ENCODE data around the gene OR2H1. TPM values are rescaled to one million over a fixed set of nuclear protein-coding genes. Genes with fewer than 3 reads are reported as not detected.

Gene OR2H1
- polyA plus RNA-seq (not detected in 3 replicates), polyA minus RNA-seq (not detected in 3 replicates)
- not detected for polyA plus RNA-seq (2011; ENCODE audit: low read depth)
- polyA plus RNA-seq (2011; cell fraction: cytosol; rRNA removed): not detected in 2 replicates
- polyA plus RNA-seq (2011; cell fraction: nucleus; rRNA removed): not detected in 2 replicates
- polyA plus RNA-seq (2012; ENCODE audit: low replicate concordance): not detected in 2 replicates
- polyA minus RNA-seq (2011; cell fraction: cytosol; rRNA and poly(A)+ RNA removed): not detected
- not detected in 2 replicates for polyA minus RNA-seq (2011; cell fraction: nucleus; rRNA and poly(A)+ RNA removed)

- H3K79me2 ChIP-seq (ENCODE audit: control insufficient read depth, insufficient read depth, low read length): no peaks in the 10 kb centered on the region
- DNase-seq (ENCODE audit: low read depth, low spot score) (no peak), FAIRE-seq (no peak)
- no peaks in the 10 kb centered on the region for H4K20me1 ChIP-seq (ENCODE audit: control insufficient read depth, extremely low read depth, insufficient read depth, low read length)
- dilution Hi-C loops (cut with MboI; ENCODE audit: extremely low pct_ligation_motif_present, low sequenced_read_pairs): no loop called here
- no peak within 1 kb of the TSS for H3K4me2 ChIP-seq (ENCODE audit: control insufficient read depth, extremely low read depth, insufficient read depth, low read depth, low read length)
- no peak for TF ChIP-seq EZH2 (IDR thresholded peaks at IDR 0.05; ENCODE audit: low read length)
- TF ChIP-seq, protein P1, sequence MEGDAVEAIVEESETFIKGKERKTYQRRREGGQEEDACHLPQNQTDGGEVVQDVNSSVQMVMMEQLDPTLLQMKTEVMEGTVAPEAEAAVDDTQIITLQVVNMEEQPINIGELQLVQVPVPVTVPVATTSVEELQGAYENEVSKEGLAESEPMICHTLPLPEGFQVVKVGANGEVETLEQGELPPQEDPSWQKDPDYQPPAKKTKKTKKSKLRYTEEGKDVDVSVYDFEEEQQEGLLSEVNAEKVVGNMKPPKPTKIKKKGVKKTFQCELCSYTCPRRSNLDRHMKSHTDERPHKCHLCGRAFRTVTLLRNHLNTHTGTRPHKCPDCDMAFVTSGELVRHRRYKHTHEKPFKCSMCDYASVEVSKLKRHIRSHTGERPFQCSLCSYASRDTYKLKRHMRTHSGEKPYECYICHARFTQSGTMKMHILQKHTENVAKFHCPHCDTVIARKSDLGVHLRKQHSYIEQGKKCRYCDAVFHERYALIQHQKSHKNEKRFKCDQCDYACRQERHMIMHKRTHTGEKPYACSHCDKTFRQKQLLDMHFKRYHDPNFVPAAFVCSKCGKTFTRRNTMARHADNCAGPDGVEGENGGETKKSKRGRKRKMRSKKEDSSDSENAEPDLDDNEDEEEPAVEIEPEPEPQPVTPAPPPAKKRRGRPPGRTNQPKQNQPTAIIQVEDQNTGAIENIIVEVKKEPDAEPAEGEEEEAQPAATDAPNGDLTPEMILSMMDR (optimal IDR thresholded peaks at IDR 0.05 in 1 of 3, IDR thresholded peaks at IDR 0.05 in 1 of 3, conservative IDR thresholded peaks at IDR 0.05 in 1 of 3; ENCODE audit: extremely low read depth in 1 of 3, insufficient read depth in 2 of 3, low read length in 3 of 3): no peak
- H3K4me3 ChIP-seq (ENCODE audit: control insufficient read depth in 2 of 3, extremely low read depth in 1 of 3, insufficient read depth in 2 of 3, low read depth in 1 of 3, low read length in 3 of 3): no peak within 1 kb of the TSS
- H2AFZ ChIP-seq (ENCODE audit: control insufficient read depth, low read length): no peak within 1 kb of the TSS
- peaks cover 4% of the 10 kb centered on the region for H3K27me3 ChIP-seq (ENCODE audit: control insufficient read depth, extremely low read depth, insufficient read depth, low read length)
- no peaks in the 10 kb centered on the region for H3K4me1 ChIP-seq (ENCODE audit: control insufficient read depth, extremely low read depth, insufficient read depth, low read length)
- H3K9ac ChIP-seq (ENCODE audit: control insufficient read depth, extremely low read depth, insufficient read depth, low read length): no peak within 1 kb of the TSS
- no peak within 1 kb of the TSS for H3K27ac ChIP-seq (ENCODE audit: control insufficient read depth, insufficient read depth, low read length)
- H3K9me3 ChIP-seq (ENCODE audit: control insufficient read depth, low read depth, low read length): no peaks in the 10 kb centered on the region
- no peaks in the 10 kb centered on the region for H3K36me3 ChIP-seq (ENCODE audit: control insufficient read depth in 2 of 2, extremely low read depth in 1 of 2, insufficient read depth in 2 of 2, low read length in 2 of 2)
- no peaks in the 10 kb centered on the region for H3K9me1 ChIP-seq (ENCODE audit: control insufficient read depth, extremely low read depth, insufficient read depth, low read length)
These were observed at the start of gene OR2H1, which contains the start of gene OR11A1 for GRCh38 chr6:29456971-29457370. Gene OR2H1 (plus strand): TSS chr6:29457155. CDS start chr6:29461770, 4,615 bp downstream. Gene OR11A1 (minus strand): TSS chr6:29457071. CDS start chr6:29427641, 29,430 bp downstream.

DNA sequence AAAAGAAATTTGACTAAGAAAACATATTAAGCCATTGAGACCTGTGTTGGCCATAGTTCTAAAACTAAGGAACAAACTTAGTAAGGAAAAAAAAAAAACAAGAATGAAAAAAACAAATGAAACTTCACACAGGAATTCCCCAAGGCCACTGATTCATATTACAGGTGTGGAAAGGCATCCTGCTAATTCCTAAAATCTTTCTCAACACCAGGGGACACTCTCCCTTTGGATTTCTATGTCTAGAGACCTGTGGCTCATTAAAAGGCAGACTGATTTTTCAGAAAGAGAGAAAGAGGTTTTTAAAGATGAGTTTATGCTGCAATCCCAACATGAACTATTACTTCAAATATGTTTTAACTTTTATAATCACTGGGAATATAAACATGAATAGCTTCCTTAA lies 42.4 kb upstream of the OR2H1 start, which contains the start of gene OR12D1:
Gene OR12D1 (plus strand): TSS at position 341 of the 400 bp plus-strand sequence.
- FAIRE-seq (peak; percentile 17), DNase-seq (ENCODE audit: low read depth, low spot score) (peak; percentile 1)
- TF ChIP-seq EZH2 (IDR thresholded peaks at IDR 0.05; ENCODE audit: low read length): no peak
- TF ChIP-seq, protein P1 (optimal IDR thresholded peaks at IDR 0.05 in 1 of 3, IDR thresholded peaks at IDR 0.05 in 1 of 3, conservative IDR thresholded peaks at IDR 0.05 in 1 of 3; ENCODE audit: extremely low read depth in 1 of 3, insufficient read depth in 2 of 3, low read length in 3 of 3): peak in 2 of 3 experiments; percentile 47 to 54
- Histone ChIP-seq H4K20me1 (ENCODE audit: control insufficient read depth, extremely low read depth, insufficient read depth, low read length) (no peaks in the 10 kb centered on the region), H2AFZ (ENCODE audit: control insufficient read depth, low read length) (no peak within 1 kb of the TSS), H3K4me2 (ENCODE audit: control insufficient read depth, extremely low read depth, insufficient read depth, low read depth, low read length) (no peak within 1 kb of the TSS), H3K27me3 (ENCODE audit: control insufficient read depth, extremely low read depth, insufficient read depth, low read length) (no peaks in the 10 kb centered on the region), H3K9me1 (ENCODE audit: control insufficient read depth, extremely low read depth, insufficient read depth, low read length) (no peaks in the 10 kb centered on the region), H3K27ac (ENCODE audit: control insufficient read depth, insufficient read depth, low read length) (no peak within 1 kb of the TSS), H3K36me3 (ENCODE audit: control insufficient read depth in 2 of 2, extremely low read depth in 1 of 2, insufficient read depth in 2 of 2, low read length in 2 of 2) (no peaks in the 10 kb centered on the region), H3K9me3 (ENCODE audit: control insufficient read depth, low read depth, low read length) (no peaks in the 10 kb centered on the region), H3K4me3 (ENCODE audit: control insufficient read depth in 2 of 3, extremely low read depth in 1 of 3, insufficient read depth in 2 of 3, low read depth in 1 of 3, low read length in 3 of 3) (no peak within 1 kb of the TSS), H3K79me2 (ENCODE audit: control insufficient read depth, insufficient read depth, low read length) (no peaks in the 10 kb centered on the region), H3K4me1 (ENCODE audit: control insufficient read depth, extremely low read depth, insufficient read depth, low read length) (no peaks in the 10 kb centered on the region), H3K9ac (ENCODE audit: control insufficient read depth, extremely low read depth, insufficient read depth, low read length) (no peak within 1 kb of the TSS)
- dilution Hi-C loops (cut with MboI; ENCODE audit: extremely low pct_ligation_motif_present, low sequenced_read_pairs): no loop called here

Measured in keratinocyte (primary cell).